ENCODE measurements around the gene TICAM1.

DNA sequence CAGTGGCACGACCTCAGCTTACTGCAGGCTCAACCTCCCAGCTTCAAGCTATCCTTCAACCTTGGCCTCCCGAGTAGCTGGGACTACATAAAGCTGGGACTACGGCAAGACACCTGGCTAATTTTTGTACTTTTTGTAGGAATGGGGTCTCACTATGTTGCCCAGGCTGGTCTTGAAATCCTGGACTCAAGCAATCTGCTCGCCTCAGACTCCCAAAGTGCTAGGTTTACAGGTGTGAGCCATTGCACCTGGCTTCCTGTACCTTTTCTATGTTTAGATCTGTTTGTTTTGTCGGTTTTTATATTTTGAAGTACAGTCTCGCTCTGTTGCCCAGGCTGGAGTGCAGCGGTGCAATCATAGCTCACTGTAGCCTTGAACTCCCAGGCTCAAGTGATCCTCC is 17.5 kb upstream of the TICAM1 start:
- TF ChIP-seq EZH2 (IDR thresholded peaks at IDR 0.05; ENCODE audit: low read depth, unreplicated experiment), result no peak
- TF ChIP-seq JUNB (IDR thresholded peaks at IDR 0.05; ENCODE audit: unreplicated experiment), result no peak
- TF ChIP-seq ZNF331 (CRISPR knock-in tag; IDR thresholded peaks at IDR 0.05; ENCODE audit: low read depth), result no peak
- no peak for TF ChIP-seq NANOG (IDR thresholded peaks at IDR 0.05; ENCODE audit: borderline replicate concordance)
- TF ChIP-seq EZH2phosphoT487 (IDR thresholded peaks at IDR 0.05; ENCODE audit: unreplicated experiment), result no peak

Data from GM23338 (cell line).